GM19468 (cell line): ENCODE measurements around the gene PTGS1.
A peak's percentile ranks its signal among the peaks of the same experiment; 100 is the strongest.
"Not testable (repeated sequence)": the region's sequence is repeated elsewhere in the genome, so short reads cannot be mapped to it uniquely, and the experiment has no call there.

Experiments used
- ATAC-seq: cut with Tn5 transposase; IDR thresholded peaks from one replicate; pipeline ENCODE4 v1.9.1; 2021; ENCODE audit warnings: mild to moderate bottlenecking, moderate library complexity, moderate number of reproducible peaks; ENCODE audit not compliant: unreplicated experiment; ENCODE audit errors: extremely low read depth

Gene PTGS1

GRCh38 chr9:122346478-122347347 is 24.1 kb upstream of the PTGS1 start:
- no peak for ATAC-seq

DNA sequence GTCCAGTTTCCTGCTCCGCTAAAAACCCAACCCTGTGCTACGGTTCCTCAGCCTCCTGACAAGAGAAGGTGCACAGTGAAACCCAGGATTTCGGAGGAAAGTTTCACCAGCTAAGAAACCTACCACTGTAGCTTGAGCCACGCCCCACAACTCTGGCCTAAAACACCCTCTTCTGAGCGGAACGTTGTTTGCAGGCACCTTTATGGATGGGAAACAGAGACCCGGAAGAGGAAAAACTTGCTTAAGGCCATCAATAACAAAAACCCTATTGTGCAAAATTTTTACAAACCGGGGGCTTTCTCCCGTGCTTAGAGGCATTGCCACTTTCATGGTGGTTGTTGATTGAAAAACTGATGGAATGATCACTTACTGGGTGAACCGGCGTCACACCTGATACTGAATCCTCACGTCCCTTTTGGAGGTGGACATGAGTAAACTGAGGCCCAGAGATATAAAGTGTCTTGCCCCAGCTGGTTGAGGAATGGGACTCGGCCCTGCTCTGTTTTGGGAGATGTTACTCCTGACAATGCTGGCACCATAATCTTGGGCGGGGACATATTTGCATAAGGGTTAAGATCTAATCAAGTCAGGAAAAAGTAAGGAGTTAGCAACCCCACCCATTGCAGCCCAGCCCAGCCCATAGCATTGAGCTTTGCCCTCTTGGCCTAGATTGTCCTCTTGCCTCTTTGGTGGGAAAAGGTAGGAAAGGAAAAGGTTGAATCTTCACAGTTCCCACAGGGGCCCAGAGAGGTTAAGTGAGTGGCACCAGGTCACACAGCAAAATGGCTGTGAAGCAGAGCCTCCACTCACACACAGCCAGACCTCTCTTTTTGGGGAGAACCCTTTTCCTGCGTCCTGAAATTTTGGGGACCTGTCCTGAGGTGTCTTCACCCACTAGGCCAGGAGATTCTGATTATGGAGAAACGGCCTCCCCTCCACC is 23.2 kb upstream of the PTGS1 start:
- ATAC-seq, result no peak

DNA sequence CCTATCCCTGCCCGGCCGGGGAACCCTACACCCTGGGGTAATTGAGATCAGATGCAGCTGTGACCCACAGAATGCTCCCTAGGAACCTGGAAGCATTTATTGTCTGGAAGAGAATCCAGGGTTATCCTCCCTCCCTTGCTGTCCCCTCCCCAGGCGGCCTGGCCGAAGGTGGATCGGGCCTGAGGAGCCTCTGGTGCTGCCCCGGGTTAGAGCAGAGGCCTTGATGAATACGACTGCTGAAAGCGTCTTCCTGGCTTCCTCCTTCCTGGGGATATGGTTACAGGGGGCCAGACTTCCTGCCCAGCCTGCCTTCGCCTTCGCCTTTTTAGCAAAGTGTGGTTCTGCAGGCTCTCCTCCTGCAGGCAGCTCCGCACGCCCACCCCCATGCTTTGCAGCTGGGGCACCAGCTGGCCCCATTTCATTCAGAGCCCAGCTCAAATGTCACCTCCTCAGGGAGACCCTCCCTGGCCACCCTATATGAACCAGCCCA is 22.5 kb upstream of the PTGS1 start:
- no peak for ATAC-seq

DNA sequence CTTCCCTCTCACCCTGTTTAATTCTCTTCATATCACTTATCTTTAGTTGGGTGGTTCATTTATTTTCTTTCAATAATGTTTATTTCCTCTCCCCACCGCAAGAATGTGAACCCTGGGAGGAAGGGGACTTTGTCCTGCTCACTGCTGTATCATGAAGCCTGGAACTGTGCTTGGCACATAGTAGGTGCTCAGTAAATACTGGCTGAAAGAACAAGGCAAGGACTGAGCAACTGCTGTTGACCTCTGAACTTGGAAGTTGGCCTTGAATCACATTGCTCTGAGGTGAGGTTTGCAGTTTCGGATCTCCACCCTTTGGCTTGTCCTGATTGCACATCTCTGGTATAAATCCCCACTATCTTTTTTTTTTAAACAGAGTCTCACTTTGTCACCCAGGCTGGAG is 22.0 kb upstream of the PTGS1 start:
- no peak for ATAC-seq

GRCh38 chr9:122349201-122349600 is 21.6 kb upstream of the PTGS1 start:
- no peak for ATAC-seq

- peak; percentile 35 for ATAC-seq
These were observed 20.1 kb upstream of the PTGS1 start for GRCh38 chr9:122350577-122351355.

- ATAC-seq, result no peak
These were observed 16.2 kb upstream of the PTGS1 start for GRCh38 chr9:122354536-122355199.

DNA sequence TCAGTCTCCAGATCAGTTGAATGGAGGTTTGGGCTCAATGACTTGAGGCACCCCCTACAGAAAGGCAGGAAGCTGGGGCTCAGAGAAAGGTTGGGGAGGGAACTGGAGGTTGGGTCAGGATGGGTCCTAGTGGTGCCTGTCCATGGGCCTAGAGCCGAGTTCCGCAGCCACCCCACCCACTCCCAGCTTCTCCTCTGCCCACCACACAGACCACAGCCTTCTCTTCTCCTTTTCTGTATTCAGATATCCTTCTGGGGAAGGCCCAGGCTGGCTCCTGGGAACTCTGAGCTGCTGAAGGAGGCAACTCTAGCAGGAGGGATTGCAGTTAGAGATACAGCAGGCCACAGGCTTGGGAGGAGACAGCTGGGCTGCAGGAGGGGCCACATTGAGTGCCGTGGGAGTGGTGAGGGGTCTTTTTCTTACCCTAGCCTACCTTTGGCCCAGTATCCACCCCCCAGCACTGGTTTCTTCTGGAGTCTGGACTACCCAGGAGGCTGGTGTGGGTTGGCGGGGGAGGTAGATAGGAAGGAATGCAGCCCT is 15.4 kb upstream of the PTGS1 start:
- ATAC-seq, result no peak

DNA sequence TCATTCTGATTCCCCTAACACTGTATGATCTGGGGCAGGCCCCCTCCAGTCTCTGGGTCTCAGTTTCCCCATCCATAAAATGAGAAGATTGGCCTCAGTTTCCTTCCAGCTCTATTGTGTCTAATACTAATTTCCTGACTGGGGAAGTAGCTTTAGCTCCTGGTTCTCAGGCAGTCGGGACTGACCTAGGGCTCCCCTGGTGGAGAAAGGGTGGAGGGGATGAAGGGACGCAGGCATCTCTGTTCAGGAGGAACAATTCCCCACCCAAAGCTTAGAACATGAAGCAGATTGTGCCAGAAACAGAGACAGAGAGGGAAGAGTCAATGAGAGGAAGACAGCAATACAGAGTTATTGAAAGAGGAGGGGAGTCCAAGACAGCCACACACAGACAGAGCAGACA is 14.2 kb upstream of the PTGS1 start:
- ATAC-seq, result no peak

DNA sequence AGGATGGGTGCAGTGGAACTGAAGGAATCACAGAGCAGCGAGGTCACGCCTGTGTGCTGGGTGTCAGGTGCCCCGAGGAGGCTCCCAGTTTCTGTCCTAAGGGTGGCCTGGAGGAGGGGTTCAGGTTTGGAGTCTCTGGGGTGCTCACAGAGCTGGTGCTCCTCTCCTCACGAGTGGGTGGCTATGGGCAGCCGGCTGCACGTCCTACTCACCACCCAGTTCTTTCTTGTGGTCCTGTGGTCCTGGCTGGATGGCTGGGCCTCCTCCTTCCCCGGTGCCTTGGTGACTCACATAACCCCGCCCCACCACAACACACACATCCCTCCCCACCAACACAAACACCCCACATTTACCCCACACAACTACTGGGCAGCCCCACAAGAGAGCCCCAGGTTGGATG is 9.9 kb upstream of the PTGS1 start:
- no peak for ATAC-seq

DNA sequence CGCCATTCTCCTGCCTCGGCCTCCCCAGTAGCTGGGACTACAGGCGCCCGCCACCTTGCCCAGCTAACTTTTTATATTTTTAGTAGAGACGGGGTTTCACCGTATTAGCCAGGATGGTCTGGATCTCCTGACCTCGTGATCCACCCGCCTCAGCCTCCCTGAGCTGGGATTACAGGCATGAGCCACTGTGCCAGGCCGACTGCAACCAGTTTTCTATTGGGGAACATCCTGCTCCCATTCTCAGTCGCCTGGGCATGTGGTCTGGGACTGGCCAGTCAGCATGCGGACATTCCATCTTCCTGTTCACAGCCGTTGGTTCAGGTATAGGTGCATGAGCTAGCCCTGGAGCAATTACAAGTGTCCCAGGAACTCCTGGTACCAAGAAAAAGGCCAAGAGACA is 7.7 kb upstream of the PTGS1 start:
- not testable (repeated sequence) for ATAC-seq

DNA sequence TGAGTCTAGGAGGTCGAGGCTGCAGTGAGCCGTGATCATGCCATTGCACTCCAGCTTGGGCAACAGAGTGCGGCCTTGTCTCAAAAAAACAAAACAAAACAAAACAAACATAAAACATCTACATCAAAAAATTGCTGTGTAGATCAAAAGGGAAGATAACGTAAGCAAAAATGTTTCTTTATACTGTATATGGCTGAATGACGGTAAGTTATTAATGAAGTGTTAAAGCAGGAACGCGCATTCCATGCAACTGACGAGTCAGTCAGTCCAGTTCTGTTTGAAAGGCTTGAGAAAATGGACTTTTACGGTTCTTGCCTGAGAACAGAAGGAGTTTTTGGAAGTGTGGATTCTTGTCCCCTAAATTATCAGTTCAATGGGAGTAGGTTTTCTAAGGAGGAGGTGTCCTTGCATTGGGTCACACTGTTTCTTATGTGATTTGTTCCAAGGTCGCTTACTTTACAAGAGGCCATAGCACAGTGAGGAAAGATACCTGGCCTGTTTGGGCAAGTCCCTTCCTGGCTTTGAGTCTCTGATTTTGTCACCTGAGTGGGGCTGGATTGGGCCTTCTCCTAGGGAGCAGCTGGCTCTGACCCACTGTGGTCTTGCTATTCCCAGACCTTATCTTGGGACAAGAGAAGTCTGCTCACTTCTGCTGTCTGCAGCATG is 6.6 kb upstream of the PTGS1 start:
- ATAC-seq, result no peak

GRCh38 chr9:122364783-122365150 is 6.1 kb upstream of the PTGS1 start:
- no peak for ATAC-seq

DNA sequence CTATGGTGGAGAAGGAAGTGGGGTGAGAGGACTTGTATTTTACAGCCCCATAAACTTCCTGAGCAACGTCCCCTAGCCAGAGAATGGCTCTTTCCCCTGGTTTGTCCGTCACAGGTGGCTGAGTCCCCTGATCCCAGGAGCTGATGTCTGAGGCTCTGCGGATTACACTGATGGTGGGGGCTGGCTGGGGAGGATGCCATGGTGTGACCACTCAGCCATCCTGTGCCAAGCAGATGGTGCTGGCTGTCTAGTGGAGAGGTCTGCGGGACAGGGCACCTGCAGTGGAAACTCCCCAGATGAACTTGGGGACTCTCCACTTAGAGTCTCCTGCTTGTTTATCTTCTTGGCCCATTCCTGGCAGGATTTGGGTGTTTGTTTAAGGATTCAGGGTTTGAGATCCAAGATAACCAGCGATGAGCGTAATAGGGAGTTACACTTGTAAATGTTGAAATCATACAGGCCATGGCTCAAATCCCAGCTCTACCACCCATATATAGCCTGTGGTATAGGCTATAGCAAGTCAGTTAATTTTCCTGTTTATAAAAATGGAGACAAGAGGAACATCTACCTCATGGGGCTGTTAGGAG is 4.7 kb upstream of the PTGS1 start:
- no peak for ATAC-seq

DNA sequence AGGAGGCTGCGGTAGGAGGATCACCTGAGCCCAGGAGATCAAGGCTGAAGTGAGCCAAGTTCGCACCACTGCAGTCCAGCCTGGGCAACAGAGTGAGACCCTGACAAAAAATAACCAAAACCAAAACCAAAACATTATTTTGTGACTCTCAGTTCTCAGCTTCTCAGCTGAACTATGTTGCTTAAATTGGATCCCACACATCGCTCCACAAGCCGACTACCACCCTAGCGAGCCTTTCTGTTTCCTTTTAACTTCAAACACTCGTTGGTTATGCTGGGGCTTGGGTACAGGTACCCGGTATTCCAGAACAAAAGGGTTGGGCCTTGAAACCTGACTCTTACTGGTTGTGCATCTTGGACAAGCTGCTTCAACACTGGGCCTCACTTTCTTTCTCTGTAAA is 3.8 kb upstream of the PTGS1 start:
- ATAC-seq, result no peak

DNA sequence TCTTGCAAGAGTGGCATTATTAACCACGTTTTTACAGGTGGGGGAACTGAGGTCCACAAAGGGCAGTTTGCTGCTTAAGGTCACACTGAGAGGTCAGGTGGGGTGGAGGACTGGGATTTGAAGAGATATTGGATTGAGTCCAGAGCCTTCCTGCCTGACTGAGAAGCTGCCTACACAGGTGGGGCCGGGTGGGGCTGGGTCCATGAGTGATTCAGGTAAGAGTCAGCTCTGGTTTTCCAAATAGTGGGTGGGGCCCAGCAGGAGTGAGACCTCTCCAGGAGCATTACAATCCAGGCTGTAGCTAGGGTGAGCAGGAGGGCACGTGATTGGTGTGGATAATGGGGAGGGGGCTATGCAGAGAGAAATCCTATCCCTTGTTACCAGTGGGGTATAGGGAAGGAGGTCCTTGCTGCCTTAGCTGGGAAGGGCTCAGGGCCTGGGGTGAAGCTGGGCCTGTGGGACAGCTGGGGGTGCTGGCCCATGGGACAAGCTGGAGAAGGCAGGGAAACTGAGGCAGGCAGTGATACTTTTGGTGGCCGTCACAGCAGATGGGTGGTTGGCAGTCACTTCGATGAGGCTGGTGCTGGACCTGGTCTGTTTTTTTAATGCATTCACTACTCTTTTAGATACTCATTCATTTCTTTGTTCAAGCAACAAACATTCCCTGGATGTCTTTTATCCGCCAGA is 2.9 kb upstream of the PTGS1 start:
- ATAC-seq, result no peak

GRCh38 chr9:122368642-122369041 is 2.2 kb upstream of the PTGS1 start:
- no peak for ATAC-seq

- no peak for ATAC-seq
These were observed 521 bp upstream of the PTGS1 start for GRCh38 chr9:122370303-122370702.
